Mammary epithelial cell (primary cell): ENCODE results near the gene PRKCA.

Experiments
- EZH2 ChIP-seq: IDR thresholded peaks from 2 replicates; pipeline ENCODE4 v1.6.1; 2012; ENCODE audit warnings: low read length, inconsistent platforms, borderline replicate concordance
- TF ChIP-seq, protein P1 (sequence below), 2 donors: IDR thresholded peaks in 1 of 2; conservative IDR thresholded peaks in 1 of 2; 2 replicates each; pipeline ENCODE4 v1.5.1; 2011 to 2012; ENCODE audit warnings: inconsistent platforms in 2 of 2, low read length in 2 of 2, mild to moderate bottlenecking in 2 of 2, control low read depth in 1 of 2, low read depth in 1 of 2; ENCODE audit not compliant: insufficient read depth in 1 of 2; ENCODE audit errors: extremely low read depth in 1 of 2

DNA sequence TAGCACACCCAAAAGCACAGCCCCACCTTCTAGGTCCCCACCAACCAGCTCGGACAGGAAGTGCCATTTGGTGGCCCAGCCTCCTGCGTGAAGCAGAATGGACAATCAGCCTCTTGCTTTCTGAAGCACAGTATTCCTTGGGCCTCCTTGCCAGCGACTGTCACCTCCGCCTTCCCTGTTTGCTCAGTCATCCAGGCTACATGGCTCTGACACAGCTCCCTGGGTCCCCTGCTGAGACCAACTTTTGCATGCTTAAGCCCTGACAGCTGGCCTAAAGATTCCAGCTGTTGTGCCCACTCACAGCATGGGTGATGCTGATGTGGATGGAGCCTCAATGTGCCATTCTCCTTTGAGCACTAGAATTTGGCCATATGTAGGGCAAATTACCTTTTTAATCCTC lies 528.0 kb downstream of the PRKCA start:
- TF ChIP-seq, protein P1, sequence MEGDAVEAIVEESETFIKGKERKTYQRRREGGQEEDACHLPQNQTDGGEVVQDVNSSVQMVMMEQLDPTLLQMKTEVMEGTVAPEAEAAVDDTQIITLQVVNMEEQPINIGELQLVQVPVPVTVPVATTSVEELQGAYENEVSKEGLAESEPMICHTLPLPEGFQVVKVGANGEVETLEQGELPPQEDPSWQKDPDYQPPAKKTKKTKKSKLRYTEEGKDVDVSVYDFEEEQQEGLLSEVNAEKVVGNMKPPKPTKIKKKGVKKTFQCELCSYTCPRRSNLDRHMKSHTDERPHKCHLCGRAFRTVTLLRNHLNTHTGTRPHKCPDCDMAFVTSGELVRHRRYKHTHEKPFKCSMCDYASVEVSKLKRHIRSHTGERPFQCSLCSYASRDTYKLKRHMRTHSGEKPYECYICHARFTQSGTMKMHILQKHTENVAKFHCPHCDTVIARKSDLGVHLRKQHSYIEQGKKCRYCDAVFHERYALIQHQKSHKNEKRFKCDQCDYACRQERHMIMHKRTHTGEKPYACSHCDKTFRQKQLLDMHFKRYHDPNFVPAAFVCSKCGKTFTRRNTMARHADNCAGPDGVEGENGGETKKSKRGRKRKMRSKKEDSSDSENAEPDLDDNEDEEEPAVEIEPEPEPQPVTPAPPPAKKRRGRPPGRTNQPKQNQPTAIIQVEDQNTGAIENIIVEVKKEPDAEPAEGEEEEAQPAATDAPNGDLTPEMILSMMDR (conservative IDR thresholded peaks at IDR 0.05 in 1 of 2, IDR thresholded peaks at IDR 0.05 in 1 of 2; ENCODE audit: extremely low read depth in 1 of 2, insufficient read depth in 1 of 2, low read depth in 1 of 2, low read length in 2 of 2) = no peak
- no peak for TF ChIP-seq EZH2
